ENCODE measurements around the gene SYT12. TPM values are rescaled to one million over a fixed set of nuclear protein-coding genes. Genes with fewer than 3 reads are reported as not detected.

The SYT12 gene
- total and polyA plus RNA-seq, 9 of the 15 experiments (the other 6 are each of a cell fraction or from before 2014, with no cell fraction given): 0.03 to 0.11 (median 0.03) TPM; not detected in 4

DNA sequence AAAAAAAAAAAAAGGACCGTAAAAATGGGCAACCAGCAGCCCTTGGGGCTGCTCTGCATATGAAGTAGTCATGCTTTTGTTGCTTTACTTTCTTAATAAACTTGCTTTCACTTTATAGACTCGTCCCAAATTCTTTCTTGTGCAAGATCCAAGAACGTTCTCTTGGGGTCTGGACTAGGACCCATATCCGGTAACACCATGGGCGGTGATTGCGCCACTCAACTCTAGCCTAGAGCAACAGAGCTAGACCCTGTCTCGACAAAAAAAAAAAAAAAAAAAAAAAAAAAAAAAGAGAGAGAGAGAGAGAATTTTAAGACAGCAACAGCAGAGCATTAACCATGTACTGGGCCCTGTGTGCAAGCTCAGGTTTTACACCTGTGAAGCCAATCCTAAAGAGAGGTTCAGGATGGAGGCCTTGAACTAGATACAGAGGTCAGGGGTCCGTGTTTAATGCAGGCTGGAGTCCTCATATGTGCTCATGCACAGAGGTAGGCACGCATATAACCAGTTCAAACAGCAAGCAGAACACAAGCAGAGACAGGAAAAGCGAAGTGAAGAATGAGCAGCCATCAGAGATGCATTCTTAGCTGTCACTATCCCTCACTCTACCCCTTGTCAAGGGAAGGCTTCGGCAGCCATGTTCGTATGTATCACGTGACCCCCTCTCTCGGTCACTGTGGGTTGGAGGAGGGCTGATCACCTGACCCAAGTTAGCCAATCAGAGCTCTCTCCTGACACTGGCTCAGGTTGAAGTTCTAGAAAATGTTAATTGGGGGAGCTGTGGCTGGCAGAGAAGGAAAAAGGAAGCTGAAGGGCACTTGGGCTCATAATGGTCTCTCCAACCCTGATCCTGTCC is 16.7 kb upstream of the SYT12 start:
- FAIRE-seq (peak; percentile 88), DNase-seq (ENCODE audit: extremely low read depth in 1 of 4, low spot score in 3 of 4) (peak; percentile 80 to 97 (median 92)), ATAC-seq (peak; percentile 95)
- peaks cover 8 to 14% of the 10 kb centered on the region in 2 experiments; a peak in 3 of 5 replicates for H3K4me1 ChIP-seq (replicated peaks in 1 of 2; ENCODE audit: control insufficient read depth in 2 of 2, insufficient read depth in 2 of 2, low read length in 2 of 2)
- no peaks in the 10 kb centered on the region for H3K36me3 ChIP-seq (ENCODE audit: control insufficient read depth, insufficient read depth, low read length)
- no TSS peak for BruUV-seq (replicated peaks)
- no peak overlapping the region for H3K9ac ChIP-seq (ENCODE audit: insufficient read depth in 1 of 2, low read depth in 2 of 2, low read length in 2 of 2)
- ChIA-PET CTCF (ENCODE audit: low intra/inter-chr PET ratio) (interaction anchor here (0.7 kb wide), 1 partner anchor 709 kb away, joined by 3 read pairs; no protein-coding TSS in a partner anchor), POLR2A (interaction anchor here (0.6 to 2.0 kb wide), 5 partner anchors 9 to 163 kb away, joined by 3 to 6 read pairs (median 3); partner anchors contain the start of gene RCE1)
- H3K9me1 ChIP-seq (ENCODE audit: control insufficient read depth, insufficient read depth, low read length): no peaks in the 10 kb centered on the region
- H3K4me2 ChIP-seq (ENCODE audit: insufficient read depth, low read length): peak overlapping the region; percentile 70
- no peak overlapping the region for H3K4me3 ChIP-seq
- H4K20me1 ChIP-seq (replicated peaks; ENCODE audit: control insufficient read depth, insufficient read depth, low read length): no peaks in the 10 kb centered on the region
- peaks cover 5% of the 10 kb centered on the region; the same call in 1 of the 2 replicates for H3K9me3 ChIP-seq (replicated peaks; ENCODE audit: control insufficient read depth, insufficient read depth, low read depth, low read length)
- intact Hi-C loops (cut with micrococcal nuclease) (no loop called here), in situ Hi-C loops (cut with MboI) (no loop called here)
- peak overlapping the region; percentile 45; the same call in 1 of the 3 replicates for H3K27ac ChIP-seq (ENCODE audit: extremely low read depth, low read depth, low read length)
- H3K27me3 ChIP-seq (ENCODE audit: control insufficient read depth in 2 of 2, insufficient read depth in 2 of 2, low read length in 2 of 2): peaks cover 0 to 5% of the 10 kb centered on the region in 2 experiments; a peak in 1 of 5 replicates
- WGBS (ENCODE audit: insufficient coverage, low coverage, missing lambda C conversion rate): 71% methylated on average over 12 of the region's 14 CpGs
- H3K79me2 ChIP-seq (ENCODE audit: control insufficient read depth, insufficient read depth, low read length): no peaks in the 10 kb centered on the region
- H2AFZ ChIP-seq (ENCODE audit: low read depth, low read length): peak overlapping the region; percentile 97
- peak; percentile 41 for TF ChIP-seq NR2C1 (IDR thresholded peaks at IDR 0.05)
- peak; percentile 22; the same call in 1 of the 2 replicates for TF ChIP-seq NR2C1 (tag; IDR thresholded peaks at IDR 0.05)
- no peak for TF ChIP-seq ZC3H11A (IDR thresholded peaks at IDR 0.05; ENCODE audit: low read depth, low read length)
- TF ChIP-seq NR2F6 (CRISPR knock-in tag; IDR thresholded peaks at IDR 0.05): no peak
- TF ChIP-seq GATA2 (CRISPR knock-in tag; IDR thresholded peaks at IDR 0.05): no peak
- TF ChIP-seq, protein P1, sequence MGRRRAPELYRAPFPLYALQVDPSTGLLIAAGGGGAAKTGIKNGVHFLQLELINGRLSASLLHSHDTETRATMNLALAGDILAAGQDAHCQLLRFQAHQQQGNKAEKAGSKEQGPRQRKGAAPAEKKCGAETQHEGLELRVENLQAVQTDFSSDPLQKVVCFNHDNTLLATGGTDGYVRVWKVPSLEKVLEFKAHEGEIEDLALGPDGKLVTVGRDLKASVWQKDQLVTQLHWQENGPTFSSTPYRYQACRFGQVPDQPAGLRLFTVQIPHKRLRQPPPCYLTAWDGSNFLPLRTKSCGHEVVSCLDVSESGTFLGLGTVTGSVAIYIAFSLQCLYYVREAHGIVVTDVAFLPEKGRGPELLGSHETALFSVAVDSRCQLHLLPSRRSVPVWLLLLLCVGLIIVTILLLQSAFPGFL (CRISPR knock-in tag; IDR thresholded peaks at IDR 0.05): no peak
- TF ChIP-seq CBFA2T2 (conservative IDR thresholded peaks at IDR 0.05): peak; percentile 92
- TF ChIP-seq, protein P2, sequence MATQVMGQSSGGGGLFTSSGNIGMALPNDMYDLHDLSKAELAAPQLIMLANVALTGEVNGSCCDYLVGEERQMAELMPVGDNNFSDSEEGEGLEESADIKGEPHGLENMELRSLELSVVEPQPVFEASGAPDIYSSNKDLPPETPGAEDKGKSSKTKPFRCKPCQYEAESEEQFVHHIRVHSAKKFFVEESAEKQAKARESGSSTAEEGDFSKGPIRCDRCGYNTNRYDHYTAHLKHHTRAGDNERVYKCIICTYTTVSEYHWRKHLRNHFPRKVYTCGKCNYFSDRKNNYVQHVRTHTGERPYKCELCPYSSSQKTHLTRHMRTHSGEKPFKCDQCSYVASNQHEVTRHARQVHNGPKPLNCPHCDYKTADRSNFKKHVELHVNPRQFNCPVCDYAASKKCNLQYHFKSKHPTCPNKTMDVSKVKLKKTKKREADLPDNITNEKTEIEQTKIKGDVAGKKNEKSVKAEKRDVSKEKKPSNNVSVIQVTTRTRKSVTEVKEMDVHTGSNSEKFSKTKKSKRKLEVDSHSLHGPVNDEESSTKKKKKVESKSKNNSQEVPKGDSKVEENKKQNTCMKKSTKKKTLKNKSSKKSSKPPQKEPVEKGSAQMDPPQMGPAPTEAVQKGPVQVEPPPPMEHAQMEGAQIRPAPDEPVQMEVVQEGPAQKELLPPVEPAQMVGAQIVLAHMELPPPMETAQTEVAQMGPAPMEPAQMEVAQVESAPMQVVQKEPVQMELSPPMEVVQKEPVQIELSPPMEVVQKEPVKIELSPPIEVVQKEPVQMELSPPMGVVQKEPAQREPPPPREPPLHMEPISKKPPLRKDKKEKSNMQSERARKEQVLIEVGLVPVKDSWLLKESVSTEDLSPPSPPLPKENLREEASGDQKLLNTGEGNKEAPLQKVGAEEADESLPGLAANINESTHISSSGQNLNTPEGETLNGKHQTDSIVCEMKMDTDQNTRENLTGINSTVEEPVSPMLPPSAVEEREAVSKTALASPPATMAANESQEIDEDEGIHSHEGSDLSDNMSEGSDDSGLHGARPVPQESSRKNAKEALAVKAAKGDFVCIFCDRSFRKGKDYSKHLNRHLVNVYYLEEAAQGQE (IDR thresholded peaks at IDR 0.05; ENCODE audit: borderline replicate concordance): peak; percentile 80
- TF ChIP-seq, protein P2 (CRISPR knock-in tag; IDR thresholded peaks at IDR 0.05; ENCODE audit: low read depth): no peak
- TF ChIP-seq POLR2A (conservative IDR thresholded peaks at IDR 0.05): no peak
- no peak for TF ChIP-seq HMG20A (CRISPR knock-in tag; conservative IDR thresholded peaks at IDR 0.05)
- TF ChIP-seq BMI1 (IDR thresholded peaks at IDR 0.05; ENCODE audit: low read length): no peak
- TF ChIP-seq GTF2A2 (tag; IDR thresholded peaks at IDR 0.05): no peak
- TF ChIP-seq CC2D1A (IDR thresholded peaks at IDR 0.05): no peak
- no peak for TF ChIP-seq MIER1 (IDR thresholded peaks at IDR 0.05; ENCODE audit: low read depth)

Measured in K562 (cell line).